ENCODE data around the gene LHFPL5. TPM values are rescaled to one million over a fixed set of nuclear protein-coding genes. Genes with fewer than 3 reads are reported as not detected.
A peak's percentile ranks its signal among the peaks of the same experiment; 100 is the strongest.

The LHFPL5 gene
- total and polyA plus RNA-seq, 2 of the 8 experiments (the other 6 are each of a cell fraction or from before 2014, with no cell fraction given) = 0.03 TPM; not detected in 1

- no peak overlapping the region for H2BK20ac ChIP-seq (ENCODE audit: low read length)
- no peak overlapping the region for H4K91ac ChIP-seq (replicated peaks; ENCODE audit: insufficient read length, low read length)
- H3K14ac ChIP-seq (ENCODE audit: insufficient read length) = no peak overlapping the region
- FAIRE-seq (no peak), DNase-seq (ENCODE audit: low read depth in 1 of 2, low spot score in 2 of 2) (no peak)
- ChIA-PET POLR2A (ENCODE audit: partially characterized antibody) (interaction anchor here (0.7 to 1.0 kb wide), 2 partner anchors 26 to 27 kb away, joined by 3 to 6 read pairs; no protein-coding TSS in a partner anchor), CTCF (ENCODE audit: partially characterized antibody) (interaction anchor here (1.2 kb wide), 1 partner anchor 11 kb away, joined by 3 read pairs; no protein-coding TSS in a partner anchor)
- no peak overlapping the region for H3K4ac ChIP-seq (replicated peaks; ENCODE audit: insufficient read length, low read depth, low read length)
- H2AK5ac ChIP-seq (ENCODE audit: low read depth, low read length) = no peak overlapping the region
- H3K4me1 ChIP-seq (replicated peaks in 1 of 4; ENCODE audit: control insufficient read depth in 3 of 4, insufficient read depth in 4 of 4, low read length in 3 of 4) = peaks cover 0 to 5% (median 0%) of the 10 kb centered on the region in 4 experiments; a peak in 2 of 7 replicates
- H3K36me3 ChIP-seq (ENCODE audit: control insufficient read depth in 2 of 4, insufficient read depth in 4 of 4, low read length in 3 of 4) = no peaks in the 10 kb centered on the region
- no peak overlapping the region for H3K18ac ChIP-seq (ENCODE audit: extremely low read depth, low read length)
- H2BK120ac ChIP-seq (replicated peaks; ENCODE audit: low read depth, low read length) = no peak overlapping the region
- TF ChIP-seq, protein P1, sequence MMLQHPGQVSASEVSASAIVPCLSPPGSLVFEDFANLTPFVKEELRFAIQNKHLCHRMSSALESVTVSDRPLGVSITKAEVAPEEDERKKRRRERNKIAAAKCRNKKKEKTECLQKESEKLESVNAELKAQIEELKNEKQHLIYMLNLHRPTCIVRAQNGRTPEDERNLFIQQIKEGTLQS (IDR thresholded peaks at IDR 0.05; ENCODE audit: insufficient read depth, low read depth, low read length) = no peak
- TF ChIP-seq BRCA1 (IDR thresholded peaks at IDR 0.05; ENCODE audit: low read depth, low read length) (no peak), MAFK (IDR thresholded peaks at IDR 0.05; ENCODE audit: low read depth, low read length) (no peak), SIN3A (conservative IDR thresholded peaks at IDR 0.05 in 1 of 2, IDR thresholded peaks at IDR 0.05 in 1 of 2; ENCODE audit: low read depth in 1 of 2, low read length in 2 of 2) (no peak), POLR2AphosphoS5 (IDR thresholded peaks at IDR 0.05; ENCODE audit: low read depth, low read length) (no peak), CEBPB (IDR thresholded peaks at IDR 0.05; ENCODE audit: low read depth, low read length) (peak; percentile 62)
- no peak overlapping the region for H3K56ac ChIP-seq (replicated peaks; ENCODE audit: insufficient read length, low read depth, low read length)
- H3K23ac ChIP-seq (ENCODE audit: insufficient read length) = no peak overlapping the region
- 87% methylated on average over 5 of the region's 5 CpGs; no CpG with 5 or more reads in 1 of the 2 experiments for WGBS, 2 experiments (ENCODE audit: extremely low coverage in 1 of 2, insufficient coverage in 1 of 2, insufficient read length in 1 of 2, insufficient replicate concordance in 2 of 2, low coverage in 1 of 2, low lambda C conversion rate in 2 of 2, missing lambda C conversion rate in 1 of 2)
- H3K23me2 ChIP-seq (ENCODE audit: low read depth, low read length) = no peaks in the 10 kb centered on the region
- no peaks in the 10 kb centered on the region for H3K79me2 ChIP-seq (ENCODE audit: control insufficient read depth in 1 of 2, insufficient read depth in 2 of 2, low read length in 2 of 2)
- no peak overlapping the region for H4K8ac ChIP-seq (ENCODE audit: extremely low read depth, insufficient read depth, low read length)
- H3K4me2 ChIP-seq (ENCODE audit: insufficient read depth in 1 of 2, low read depth in 2 of 2, low read length in 2 of 2) = no peak overlapping the region
- no peak overlapping the region for H2BK5ac ChIP-seq (ENCODE audit: low read depth, low read length)
- no peaks in the 10 kb centered on the region for H3K9me3 ChIP-seq (ENCODE audit: insufficient read depth in 2 of 2, low read depth in 1 of 2, low read length in 1 of 2)
- no peak overlapping the region for H2BK12ac ChIP-seq (ENCODE audit: low read depth, low read length)
- H4K5ac ChIP-seq (ENCODE audit: insufficient read length, low read depth, low read length) = no peak overlapping the region
- no peak overlapping the region for H3K4me3 ChIP-seq (ENCODE audit: extremely low read depth in 1 of 4, insufficient read depth in 2 of 4, low read depth in 3 of 4, low read length in 4 of 4)
- no peaks in the 10 kb centered on the region for H4K20me1 ChIP-seq (replicated peaks in 1 of 2; ENCODE audit: control insufficient read depth in 1 of 2, insufficient read depth in 2 of 2, low read length in 2 of 2)
- no peak overlapping the region for H2BK15ac ChIP-seq (ENCODE audit: low read length)
- H3K9ac ChIP-seq (replicated peaks in 1 of 4; ENCODE audit: extremely low read depth in 1 of 4, low read depth in 3 of 4, low read length in 3 of 4) = no peak overlapping the region
- H3K27ac ChIP-seq (ENCODE audit: low read depth, low read length) = no peak overlapping the region
- no peak overlapping the region for H2AFZ ChIP-seq (ENCODE audit: low read length)
- no peaks in the 10 kb centered on the region for H3K27me3 ChIP-seq (replicated peaks in 1 of 4; ENCODE audit: control insufficient read depth in 3 of 4, extremely low read depth in 1 of 4, insufficient read depth in 3 of 4, low read length in 3 of 4)
- no peaks in the 10 kb centered on the region for H3K79me1 ChIP-seq (ENCODE audit: low read depth, low read length)
Measured at GRCh38 chr6:35790683-35791082, 14.5 kb upstream of the LHFPL5 start.

Data from H1 (cell line).